IPS-15b (cell line): Measurements from ENCODE around the gene SPAG5.

Experiments
- H3K27me3 ChIP-seq: one replicate; pipeline ENCODE4 v1.6.1; 2013; ENCODE audit warnings: low read length; ENCODE audit not compliant: control insufficient read depth, insufficient read depth
- H3K36me3 ChIP-seq: one replicate; pipeline ENCODE4 v1.6.1; 2013; ENCODE audit warnings: low read length; ENCODE audit not compliant: control insufficient read depth, insufficient read depth
- H3K4me1 ChIP-seq: one replicate; pipeline ENCODE4 v1.6.1; 2013; ENCODE audit warnings: mild to moderate bottlenecking, low read length; ENCODE audit not compliant: control insufficient read depth, insufficient read depth
- H3K4me3 ChIP-seq: one replicate; pipeline ENCODE4 v1.5.1; 2013; ENCODE audit warnings: low read depth, low read length
- H3K9ac ChIP-seq: one replicate; pipeline ENCODE4 v1.6.1; 2013; ENCODE audit warnings: low read depth, mild to moderate bottlenecking, low read length
- H3K9me3 ChIP-seq: one replicate; pipeline ENCODE4 v1.6.1; 2013; ENCODE audit warnings: mild to moderate bottlenecking, low read length; ENCODE audit not compliant: control insufficient read depth, insufficient read depth

The SPAG5 gene

DNA sequence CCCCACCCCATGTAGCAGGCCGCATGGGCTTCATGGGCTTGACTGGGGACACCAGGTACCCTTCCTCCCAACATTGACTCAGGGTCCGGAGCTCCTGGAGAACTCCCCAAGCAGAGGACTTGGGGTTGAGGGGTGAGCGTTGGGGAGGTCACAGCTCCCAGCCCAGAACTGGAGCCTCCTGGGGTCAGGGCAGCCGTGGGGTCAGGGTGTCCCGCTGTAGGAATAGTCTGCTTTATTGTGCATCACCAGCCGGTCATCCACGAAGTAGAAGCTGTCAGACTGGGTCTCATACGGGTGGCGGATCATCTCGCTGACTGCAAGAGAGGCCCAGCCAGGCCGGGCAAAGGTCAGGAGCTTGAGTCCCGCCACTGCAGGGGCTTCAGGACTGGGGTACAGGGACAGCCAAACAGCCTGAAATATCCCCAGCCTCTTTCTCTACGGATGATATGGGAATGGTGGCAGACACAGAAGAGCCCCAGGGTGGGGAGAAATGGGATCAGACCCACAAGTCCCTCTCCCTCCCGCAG lies 51.7 kb downstream of the SPAG5 start:
- Histone ChIP-seq H3K9me3 (no peaks in the 10 kb centered on the region), H3K27me3 (peaks cover 4% of the 10 kb centered on the region), H3K9ac (no peak overlapping the region), H3K36me3 (peaks cover 8% of the 10 kb centered on the region), H3K4me1 (no peaks in the 10 kb centered on the region), H3K4me3 (no peak overlapping the region)

DNA sequence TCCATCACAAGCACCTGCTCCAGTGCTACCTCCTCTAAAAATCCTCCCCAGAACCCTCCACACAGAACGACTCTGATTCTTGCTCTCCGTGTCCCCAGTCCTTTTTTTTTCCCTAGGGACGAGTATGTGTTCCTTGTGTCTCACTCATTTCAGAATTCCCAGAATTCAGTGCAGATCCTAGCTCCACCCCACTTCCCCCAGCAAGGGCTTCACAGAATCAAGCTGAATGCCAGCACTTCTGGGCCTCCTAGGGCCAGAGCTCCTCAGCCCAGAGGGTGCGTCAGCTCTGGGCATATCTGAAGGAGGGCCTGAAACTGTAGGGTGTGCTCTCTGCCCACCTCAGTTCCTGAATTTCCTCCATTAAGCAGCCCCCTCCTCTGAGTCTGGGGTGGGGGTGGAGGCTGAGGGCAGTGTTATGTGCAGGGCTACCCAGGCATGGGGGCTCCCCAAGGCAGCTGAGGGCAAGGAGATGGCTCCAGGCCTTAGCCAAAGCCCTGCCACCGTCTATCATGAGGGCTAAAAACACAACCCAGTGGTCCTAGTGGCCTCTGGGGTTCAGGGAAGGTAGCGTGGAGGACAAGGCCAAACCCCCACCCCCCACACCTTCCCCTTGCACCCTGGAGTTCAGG lies 52.9 kb downstream of the SPAG5 start:
- Histone ChIP-seq H3K36me3 (peaks cover 8% of the 10 kb centered on the region), H3K4me1 (no peaks in the 10 kb centered on the region), H3K4me3 (no peak overlapping the region), H3K27me3 (no peaks in the 10 kb centered on the region), H3K9me3 (no peaks in the 10 kb centered on the region), H3K9ac (no peak overlapping the region)

DNA sequence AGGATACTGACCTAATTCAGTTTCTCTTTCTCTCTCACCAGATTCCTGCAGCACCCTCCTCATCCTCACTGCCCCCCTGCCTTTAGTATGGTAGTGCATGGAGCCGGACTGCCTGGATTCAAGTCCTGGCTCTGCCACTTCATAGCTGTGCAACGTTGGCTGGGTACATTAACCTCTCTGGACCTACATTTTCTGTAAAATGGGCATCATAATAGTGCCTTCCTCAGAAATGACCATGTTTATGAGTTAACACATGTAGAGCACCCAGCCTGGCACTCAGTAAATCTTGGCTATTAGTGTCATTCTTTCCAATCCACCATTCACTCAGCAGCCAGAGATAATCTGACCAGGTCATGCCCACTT lies 53.7 kb downstream of the SPAG5 start:
- H3K9me3 ChIP-seq, result no peaks in the 10 kb centered on the region
- peaks cover 8% of the 10 kb centered on the region for H3K36me3 ChIP-seq
- H3K4me1 ChIP-seq, result no peaks in the 10 kb centered on the region
- H3K27me3 ChIP-seq, result no peaks in the 10 kb centered on the region
- H3K4me3 ChIP-seq, result no peak overlapping the region
- H3K9ac ChIP-seq, result no peak overlapping the region

DNA sequence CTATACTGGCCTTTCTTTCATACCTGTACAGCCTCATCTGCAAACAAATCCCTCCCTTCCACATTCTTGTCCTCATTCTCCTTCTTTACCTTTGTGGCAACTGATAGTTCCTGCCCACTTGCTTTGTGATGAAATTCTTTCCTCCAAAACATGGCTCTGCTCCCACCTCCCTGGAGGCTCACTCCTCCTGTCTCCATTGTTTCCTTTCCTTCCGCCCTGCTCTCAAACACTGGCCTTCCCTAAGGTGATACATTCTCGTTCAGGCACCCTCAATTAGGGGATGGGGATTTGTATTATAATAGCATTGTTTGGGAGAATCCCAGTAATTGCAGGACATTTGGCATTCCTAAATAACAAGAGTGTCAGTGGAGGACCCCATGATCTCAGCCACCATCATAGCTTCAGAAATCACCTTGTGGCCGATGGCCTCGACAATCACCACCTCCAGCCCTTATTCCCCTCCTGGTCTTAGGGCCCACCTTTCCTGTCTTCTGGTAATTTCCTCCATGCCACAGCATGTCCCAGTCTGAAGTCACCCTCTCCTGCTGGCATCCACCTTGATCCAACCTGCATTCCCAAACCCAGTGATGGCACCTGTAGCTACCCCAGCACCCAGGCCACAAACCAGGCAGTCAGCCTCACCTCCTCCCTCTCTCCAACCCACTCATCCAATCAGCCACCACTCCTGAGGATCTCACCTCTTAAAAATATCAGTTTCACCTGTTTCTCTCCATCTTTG lies 54.3 kb downstream of the SPAG5 start:
- Histone ChIP-seq H3K4me1 (no peaks in the 10 kb centered on the region), H3K9ac (no peak overlapping the region), H3K27me3 (no peaks in the 10 kb centered on the region), H3K4me3 (no peak overlapping the region), H3K9me3 (no peaks in the 10 kb centered on the region), H3K36me3 (peaks cover 8% of the 10 kb centered on the region)

DNA sequence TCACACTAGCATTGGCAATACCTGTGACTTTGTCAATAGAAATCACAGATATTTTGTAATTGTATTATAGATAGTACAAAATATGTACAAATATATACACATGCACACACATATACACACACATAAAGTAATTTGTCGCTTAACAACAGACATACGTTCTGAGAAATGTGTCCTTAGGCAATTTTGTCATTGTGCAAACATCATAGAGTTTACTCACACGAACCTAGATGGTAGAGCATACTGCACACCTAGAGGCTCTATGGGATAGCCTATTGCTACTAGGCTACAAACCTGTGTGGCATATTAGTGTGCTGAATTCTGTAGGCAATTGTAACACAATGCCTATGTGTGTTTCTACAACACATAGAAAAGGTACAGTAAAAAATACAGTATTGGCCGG lies 57.4 kb downstream of the SPAG5 start:
- peaks cover under 1% of the 10 kb centered on the region for H3K36me3 ChIP-seq
- no peaks in the 10 kb centered on the region for H3K4me1 ChIP-seq
- no peak overlapping the region for H3K9ac ChIP-seq
- no peaks in the 10 kb centered on the region for H3K9me3 ChIP-seq
- no peak overlapping the region for H3K4me3 ChIP-seq
- H3K27me3 ChIP-seq, result no peaks in the 10 kb centered on the region

DNA sequence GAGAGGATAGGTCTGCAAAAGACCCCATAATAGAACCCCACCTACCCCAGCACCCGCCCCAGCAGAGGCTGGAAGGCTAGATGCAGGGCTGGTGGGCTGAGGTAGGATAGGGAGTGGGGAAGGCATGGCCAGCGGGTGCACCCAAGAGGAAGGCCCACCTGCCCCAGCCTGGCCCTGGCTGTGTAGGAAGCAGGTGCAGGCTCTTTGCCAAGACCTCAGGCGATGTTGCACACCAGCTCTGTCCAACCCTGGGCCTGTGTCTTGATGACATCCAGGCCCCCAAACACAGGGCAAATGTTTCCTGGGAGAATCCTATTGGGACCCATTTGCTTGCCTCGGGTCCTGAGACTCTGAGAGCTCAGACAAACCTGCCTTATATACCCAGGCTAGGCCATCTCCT lies 58.6 kb downstream of the SPAG5 start:
- no peaks in the 10 kb centered on the region for H3K4me1 ChIP-seq
- no peaks in the 10 kb centered on the region for H3K9me3 ChIP-seq

DNA sequence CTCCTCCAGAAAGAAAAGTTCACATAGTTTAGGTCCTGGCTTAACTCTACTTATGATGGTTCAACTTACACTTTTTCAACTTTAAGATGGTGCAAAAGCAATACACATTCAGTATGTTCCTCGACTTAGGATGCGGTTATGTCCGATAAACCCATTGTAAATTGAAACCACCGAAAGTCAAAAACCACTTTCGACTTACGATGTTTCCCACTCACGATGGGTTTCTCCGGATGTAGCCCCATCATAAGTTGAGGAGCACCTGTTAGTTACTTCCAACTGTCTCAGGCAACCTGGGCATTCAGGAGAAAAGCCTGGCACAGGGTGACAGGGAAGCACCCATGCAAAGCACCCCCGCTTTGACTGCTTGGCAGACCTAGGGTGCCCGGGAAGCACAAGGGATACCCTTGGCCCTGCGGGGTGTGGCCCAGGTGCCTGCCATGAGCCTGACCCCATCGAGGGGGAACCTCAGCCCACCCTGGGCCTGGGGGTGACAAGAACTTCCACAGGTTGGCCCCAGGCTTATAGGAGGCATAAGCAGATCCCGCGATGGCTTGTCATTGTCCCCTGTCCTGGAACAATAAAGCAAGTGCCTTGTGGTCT lies 60.4 kb downstream of the SPAG5 start:
- Histone ChIP-seq H3K9ac (no peak overlapping the region), H3K36me3 (no peaks in the 10 kb centered on the region), H3K27me3 (no peaks in the 10 kb centered on the region), H3K4me3 (no peak overlapping the region), H3K9me3 (no peaks in the 10 kb centered on the region), H3K4me1 (no peaks in the 10 kb centered on the region)

More for the DNA sequence above, 58.6 kb downstream of the SPAG5 start:
- Histone ChIP-seq H3K27me3 (no peaks in the 10 kb centered on the region), H3K9ac (no peak overlapping the region), H3K36me3 (no peaks in the 10 kb centered on the region), H3K4me3 (no peak overlapping the region)

DNA sequence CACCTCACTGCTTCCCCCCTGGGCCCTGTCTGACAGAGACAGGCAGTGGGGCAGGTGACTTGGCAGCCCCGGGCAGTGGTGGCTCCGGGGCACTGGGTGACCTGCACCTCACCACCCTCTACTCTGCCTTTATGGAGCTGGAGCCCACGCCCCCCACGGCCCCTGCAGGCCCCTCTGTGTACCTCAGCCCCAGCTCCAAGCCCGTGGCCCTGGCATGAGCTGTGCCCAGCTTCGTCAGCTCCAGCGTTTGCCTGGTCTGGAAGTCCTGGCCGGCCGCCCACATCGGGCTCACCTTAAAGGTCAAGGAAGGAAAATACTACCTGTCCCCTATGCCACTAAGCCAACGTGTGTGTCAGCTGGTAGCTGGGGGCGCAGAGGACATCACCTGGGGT lies 61.6 kb downstream of the SPAG5 start:
- Histone ChIP-seq H3K4me3 (no peak overlapping the region), H3K4me1 (no peaks in the 10 kb centered on the region), H3K9me3 (no peaks in the 10 kb centered on the region), H3K36me3 (no peaks in the 10 kb centered on the region), H3K27me3 (no peaks in the 10 kb centered on the region), H3K9ac (no peak overlapping the region)

DNA sequence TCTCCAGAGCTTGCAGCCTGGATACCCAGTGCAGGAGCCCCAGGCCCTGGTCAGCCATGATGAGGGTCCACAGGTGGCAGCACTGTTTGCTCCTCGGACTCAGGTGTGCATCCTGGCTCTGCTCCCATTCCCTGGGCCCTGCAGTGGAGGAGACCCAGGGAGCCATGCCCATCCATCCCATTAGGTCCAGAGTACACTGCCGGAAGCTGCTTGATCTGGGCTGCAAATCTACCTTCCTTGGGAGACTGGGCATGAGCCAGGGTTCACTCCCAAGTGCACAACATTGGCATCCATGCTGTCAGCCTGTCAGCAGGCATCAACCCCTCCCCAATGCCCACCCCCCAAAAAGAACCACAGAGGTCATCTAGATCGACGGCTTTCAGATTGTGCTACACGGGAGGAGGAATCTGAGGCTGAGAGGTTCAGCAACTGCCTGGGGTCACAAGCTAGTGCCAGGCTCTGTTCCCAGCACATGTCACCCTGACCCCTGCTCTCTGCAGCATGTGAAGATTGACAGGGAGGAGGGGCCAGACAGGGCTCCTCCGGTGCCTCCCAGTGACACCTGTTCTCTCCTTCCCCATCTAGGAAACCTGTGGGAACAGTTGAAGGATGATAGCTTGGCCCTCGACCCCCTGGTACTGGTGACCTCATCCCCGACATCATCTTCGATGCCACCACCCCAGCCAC lies 62.1 kb downstream of the SPAG5 start:
- Histone ChIP-seq H3K9ac (no peak overlapping the region), H3K4me1 (no peaks in the 10 kb centered on the region), H3K27me3 (no peaks in the 10 kb centered on the region), H3K4me3 (no peak overlapping the region), H3K36me3 (no peaks in the 10 kb centered on the region), H3K9me3 (no peaks in the 10 kb centered on the region)

DNA sequence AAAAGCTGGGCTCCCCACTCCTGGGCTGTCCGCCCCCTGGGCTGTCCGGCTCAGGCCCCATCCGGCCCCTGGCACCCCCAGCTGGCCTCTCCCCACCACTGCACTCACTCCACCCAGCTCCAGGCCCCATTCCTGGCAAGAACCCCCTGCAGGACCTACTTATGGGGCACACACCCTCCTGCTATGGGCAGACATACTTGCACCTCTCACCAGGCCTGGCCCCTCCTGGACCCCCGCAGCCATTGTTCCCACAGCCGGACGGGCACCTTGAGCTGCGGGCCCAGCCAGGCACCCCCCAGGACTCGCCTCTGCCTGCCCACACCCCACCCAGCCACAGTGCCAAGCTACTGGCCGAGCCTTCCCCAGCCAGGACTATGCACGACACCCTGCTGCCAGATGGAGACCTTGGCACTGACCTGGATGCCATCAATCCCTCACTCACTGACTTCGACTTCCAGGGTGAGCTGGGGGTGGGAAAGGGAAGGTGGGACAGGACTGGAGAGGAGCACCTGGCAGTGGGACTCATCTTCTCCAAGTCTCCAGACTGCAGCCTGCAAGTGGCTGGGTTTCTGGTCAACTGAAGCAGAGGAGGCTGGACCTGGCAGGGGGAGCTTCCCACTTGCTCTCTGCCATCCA lies 64.0 kb downstream of the SPAG5 start:
- H3K27me3 ChIP-seq, result no peaks in the 10 kb centered on the region
- no peaks in the 10 kb centered on the region for H3K4me1 ChIP-seq
- no peak overlapping the region for H3K9ac ChIP-seq
- H3K4me3 ChIP-seq, result no peak overlapping the region
- no peaks in the 10 kb centered on the region for H3K36me3 ChIP-seq
- H3K9me3 ChIP-seq, result no peaks in the 10 kb centered on the region

DNA sequence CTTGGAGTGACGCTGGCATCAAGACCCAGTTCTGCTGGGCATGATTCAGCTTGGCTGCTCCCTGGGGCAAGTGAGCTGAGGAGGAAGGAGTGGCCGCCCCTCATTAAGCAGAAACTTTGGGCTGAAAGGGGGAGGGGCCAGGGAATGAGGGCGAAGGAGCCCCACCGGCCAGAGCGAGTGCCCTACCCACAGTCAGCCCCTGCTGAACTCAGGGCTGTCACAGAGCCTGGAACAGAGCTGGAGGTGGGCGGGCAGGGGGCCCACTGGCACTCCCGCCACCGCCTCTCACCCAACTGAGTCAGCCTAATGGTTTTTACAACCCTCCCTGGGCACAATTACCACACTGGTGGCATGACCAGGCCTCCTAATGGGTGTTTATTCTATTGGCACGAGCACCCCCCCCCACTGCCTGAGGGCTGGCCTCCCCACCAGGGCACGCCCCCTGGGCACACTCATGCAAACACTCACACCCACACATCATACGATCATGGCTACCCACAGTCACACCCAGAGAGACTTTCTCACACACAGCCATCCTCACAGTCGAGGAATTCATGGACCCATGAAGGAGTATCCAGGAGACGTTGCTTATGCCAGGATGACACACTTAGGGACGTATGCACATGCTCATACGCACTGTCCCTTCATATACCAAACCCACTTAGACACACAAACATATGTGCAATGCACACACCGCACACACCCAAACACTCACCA lies 65.6 kb downstream of the SPAG5 start:
- Histone ChIP-seq H3K4me3 (no peak overlapping the region), H3K27me3 (no peaks in the 10 kb centered on the region), H3K36me3 (no peaks in the 10 kb centered on the region), H3K9ac (no peak overlapping the region), H3K4me1 (no peaks in the 10 kb centered on the region), H3K9me3 (no peaks in the 10 kb centered on the region)
